Mesenchymal stem cell (in vitro differentiated cells and primary cell): ENCODE measurements around the gene SPATA32.

Experiments
- DNase-seq: peaks from one replicate; pipeline ENCODE4 v3.0.0-alpha.2; 2013
- H2AFZ ChIP-seq: one replicate; pipeline ENCODE4 v1.6.1; 2013; ENCODE audit warnings: low read depth, mild to moderate bottlenecking, control low read depth, inconsistent platforms, low read length, moderate library complexity
- H2AK5ac ChIP-seq: 2 replicates; pipeline ENCODE4 v1.6.1; 2013; ENCODE audit warnings: low read length, moderate library complexity, mild to moderate bottlenecking, inconsistent platforms; ENCODE audit not compliant: severe bottlenecking
- H2BK120ac ChIP-seq: one replicate; pipeline ENCODE4 v1.6.1; 2013; ENCODE audit warnings: low read depth, mild to moderate bottlenecking, inconsistent platforms, low read length, moderate library complexity
- H2BK12ac ChIP-seq, 2 experiments: one replicate each; pipeline ENCODE4 v1.6.1; 2013; ENCODE audit warnings: inconsistent platforms in 2 of 2, low read length in 2 of 2, mild to moderate bottlenecking in 2 of 2, moderate library complexity in 2 of 2, control low read depth in 1 of 2
- H2BK15ac ChIP-seq: one replicate; pipeline ENCODE4 v1.6.1; 2013; ENCODE audit warnings: mild to moderate bottlenecking, low read depth, inconsistent platforms; ENCODE audit not compliant: poor library complexity, severe bottlenecking
- H2BK5ac ChIP-seq: 2 replicates; pipeline ENCODE4 v1.6.1; 2013; ENCODE audit warnings: low read depth, mild to moderate bottlenecking, low read length, control low read depth, inconsistent platforms; ENCODE audit not compliant: poor library complexity, severe bottlenecking
- H3K14ac ChIP-seq, 2 experiments: one replicate each; pipeline ENCODE4 v1.6.1; 2013; ENCODE audit warnings: inconsistent platforms in 2 of 2, low read length in 2 of 2, control low read depth in 1 of 2, mild to moderate bottlenecking in 1 of 2, moderate library complexity in 1 of 2
- H3K18ac ChIP-seq, 2 experiments: one replicate each; pipeline ENCODE4 v1.6.1; 2013; ENCODE audit warnings: inconsistent platforms in 2 of 2, low read length in 2 of 2, control low read depth in 1 of 2, low read depth in 1 of 2, mild to moderate bottlenecking in 1 of 2
- H3K23ac ChIP-seq, 2 experiments: one replicate each; pipeline ENCODE4 v1.6.1; 2013; ENCODE audit warnings: inconsistent platforms in 2 of 2, low read length in 2 of 2, mild to moderate bottlenecking in 2 of 2, moderate library complexity in 2 of 2, control low read depth in 1 of 2
- H3K27ac ChIP-seq: 2 replicates; pipeline ENCODE4 v1.5.1; 2013; ENCODE audit warnings: mild to moderate bottlenecking, moderate library complexity, low read length, control low read depth, inconsistent platforms; ENCODE audit not compliant: poor library complexity, severe bottlenecking
- H3K27me3 ChIP-seq, 2 experiments: 2 replicates each; pipeline versions ENCODE4 v1.6.1 to v1.7.0; 2013; ENCODE audit warnings: low read length in 2 of 2, mild to moderate bottlenecking in 2 of 2, moderate library complexity in 2 of 2, control low read depth in 1 of 2, inconsistent platforms in 1 of 2; ENCODE audit not compliant: control insufficient read depth in 1 of 2, insufficient read depth in 1 of 2
- H3K36me3 ChIP-seq, 2 experiments: 2 replicates each; pipeline versions ENCODE4 v1.6.1 to v1.7.0; 2013; ENCODE audit warnings: low read length in 2 of 2, control low read depth in 1 of 2, inconsistent platforms in 1 of 2, low read depth in 1 of 2, mild to moderate bottlenecking in 1 of 2; ENCODE audit not compliant: insufficient read depth in 2 of 2, control insufficient read depth in 1 of 2
- H3K4ac ChIP-seq, 2 experiments: one replicate each; pipeline ENCODE4 v1.6.1; 2013; ENCODE audit warnings: inconsistent platforms in 2 of 2, low read length in 2 of 2, mild to moderate bottlenecking in 2 of 2, moderate library complexity in 2 of 2, control low read depth in 1 of 2, low read depth in 1 of 2
- H3K4me1 ChIP-seq: 2 replicates; pipeline ENCODE4 v1.6.1; 2013; ENCODE audit warnings: low read depth, low read length, control low read depth; ENCODE audit not compliant: control insufficient read depth, insufficient read depth
- H3K4me2 ChIP-seq: 2 replicates; pipeline ENCODE4 v1.6.1; 2013; ENCODE audit warnings: low read length, mild to moderate bottlenecking, inconsistent platforms; ENCODE audit not compliant: poor library complexity, severe bottlenecking
- H3K4me3 ChIP-seq, 2 experiments: 2 replicates each; pipeline versions ENCODE4 v1.5.1 to v1.7.0; 2013; ENCODE audit warnings: low read length in 2 of 2, mild to moderate bottlenecking in 2 of 2, control low read depth in 1 of 2, low read depth in 1 of 2; ENCODE audit not compliant: insufficient read depth in 1 of 2
- H3K79me1 ChIP-seq: replicated peaks from 2 replicates; pipeline ENCODE4 v1.6.1; 2013; ENCODE audit warnings: mild to moderate bottlenecking, control low read depth, low read length, inconsistent platforms; ENCODE audit not compliant: poor library complexity, severe bottlenecking
- H3K9ac ChIP-seq: 2 replicates; pipeline ENCODE4 v1.7.0; 2013; ENCODE audit warnings: mild to moderate bottlenecking, low read length, moderate library complexity
- H3K9me3 ChIP-seq: 2 replicates; pipeline ENCODE4 v1.7.0; 2013; ENCODE audit warnings: mild to moderate bottlenecking, low read length; ENCODE audit not compliant: control insufficient read depth
- H4K8ac ChIP-seq: one replicate; pipeline ENCODE4 v1.6.1; 2013; ENCODE audit warnings: inconsistent platforms, mild to moderate bottlenecking, low read length, moderate library complexity
- H4K91ac ChIP-seq: one replicate; pipeline ENCODE4 v1.6.1; 2013; ENCODE audit warnings: mild to moderate bottlenecking, low read length, inconsistent platforms
- WGBS: methylation state at CpG from one replicate; pipeline ENCODE4 v1.1.7; 2013; ENCODE audit warnings: mixed read lengths; 5-methylcytosine and 5-hydroxymethylcytosine counted together

SPATA32 gene

GRCh38 chr17:45266372-45266926 is 4.6 kb upstream of the SPATA32 start:
- no peak overlapping the region for H3K18ac ChIP-seq
- H2BK15ac ChIP-seq, result no peak overlapping the region
- H3K79me1 ChIP-seq, result peaks cover 17% of the 10 kb centered on the region
- H2AFZ ChIP-seq, result no peak overlapping the region
- no peak overlapping the region for H3K23ac ChIP-seq
- no peak overlapping the region for H3K4me3 ChIP-seq
- H2BK120ac ChIP-seq, result no peak overlapping the region
- H4K8ac ChIP-seq, result no peak overlapping the region
- peaks cover 58% of the 10 kb centered on the region for H3K4me1 ChIP-seq
- H3K9ac ChIP-seq, result no peak overlapping the region
- 98% methylated on average over 12 of the region's 13 CpGs for WGBS
- H3K14ac ChIP-seq, result no peak overlapping the region
- peaks cover 0 to 25% of the 10 kb centered on the region in 2 experiments for H3K27me3 ChIP-seq
- no peak overlapping the region for H3K4me2 ChIP-seq
- H3K36me3 ChIP-seq, result peaks cover 68 to 89% of the 10 kb centered on the region in 2 experiments
- no peak overlapping the region for H2BK12ac ChIP-seq
- no peak overlapping the region for H4K91ac ChIP-seq
- no peaks in the 10 kb centered on the region for H3K9me3 ChIP-seq
- DNase-seq, result no peak
- peak overlapping the region; percentile 22 for H2AK5ac ChIP-seq
- H2BK5ac ChIP-seq, result no peak overlapping the region
- no peak overlapping the region for H3K4ac ChIP-seq
- H3K27ac ChIP-seq, result peak overlapping the region; percentile 67

- no peak overlapping the region for H3K4me2 ChIP-seq
- DNase-seq, result peak; percentile 73
- H2BK5ac ChIP-seq, result no peak overlapping the region
- H3K4ac ChIP-seq, result no peak overlapping the region
- WGBS, result no CpG with 5 or more reads among the region's 1 CpG
- no peak overlapping the region for H2AK5ac ChIP-seq
- no peak overlapping the region for H3K9ac ChIP-seq
- H4K8ac ChIP-seq, result no peak overlapping the region
- H4K91ac ChIP-seq, result no peak overlapping the region
- H2BK12ac ChIP-seq, result no peak overlapping the region
- peak overlapping the region; percentile 67 for H3K27ac ChIP-seq
- no peak overlapping the region for H3K4me3 ChIP-seq
- H3K9me3 ChIP-seq, result no peaks in the 10 kb centered on the region
- no peak overlapping the region for H3K23ac ChIP-seq
- H3K36me3 ChIP-seq, result peaks cover 64 to 89% of the 10 kb centered on the region in 2 experiments
- H2BK120ac ChIP-seq, result no peak overlapping the region
- peaks cover 18% of the 10 kb centered on the region for H3K79me1 ChIP-seq
- H3K4me1 ChIP-seq, result peaks cover 58% of the 10 kb centered on the region
- no peak overlapping the region for H2AFZ ChIP-seq
- H3K14ac ChIP-seq, result no peak overlapping the region
- peaks cover 0 to 30% of the 10 kb centered on the region in 2 experiments for H3K27me3 ChIP-seq
- no peak overlapping the region for H3K18ac ChIP-seq
- H2BK15ac ChIP-seq, result no peak overlapping the region
Measured at GRCh38 chr17:45265821-45266220, 3.9 kb upstream of the SPATA32 start.

GRCh38 chr17:45264988-45265387 is 3.1 kb upstream of the SPATA32 start:
- Histone ChIP-seq H3K27me3 (peaks cover 0 to 34% of the 10 kb centered on the region in 2 experiments), H3K79me1 (peaks cover 13% of the 10 kb centered on the region), H2BK120ac (no peak overlapping the region), H3K4me2 (no peak overlapping the region), H2AFZ (no peak overlapping the region), H2AK5ac (no peak overlapping the region), H3K4ac (no peak overlapping the region), H3K4me3 (no peak overlapping the region), H3K9ac (no peak overlapping the region), H4K91ac (no peak overlapping the region), H3K18ac (no peak overlapping the region), H3K27ac (no peak overlapping the region), H3K23ac (no peak overlapping the region), H3K9me3 (no peaks in the 10 kb centered on the region), H2BK5ac (no peak overlapping the region), H3K36me3 (peaks cover 56 to 84% of the 10 kb centered on the region in 2 experiments), H3K4me1 (peaks cover 61% of the 10 kb centered on the region), H2BK15ac (no peak overlapping the region), H4K8ac (no peak overlapping the region), H2BK12ac (no peak overlapping the region), H3K14ac (no peak overlapping the region)
- DNase-seq, result no peak
- 92% methylated on average over 8 of the region's 8 CpGs for WGBS

- Histone ChIP-seq H2BK15ac (no peak overlapping the region), H2BK5ac (no peak overlapping the region), H3K18ac (no peak overlapping the region), H3K27me3 (peaks cover 0 to 33% of the 10 kb centered on the region in 2 experiments), H3K27ac (no peak overlapping the region), H2AK5ac (no peak overlapping the region), H3K36me3 (peaks cover 50 to 78% of the 10 kb centered on the region in 2 experiments), H3K23ac (no peak overlapping the region), H3K4ac (no peak overlapping the region), H3K9me3 (no peaks in the 10 kb centered on the region), H3K4me2 (no peak overlapping the region), H3K9ac (no peak overlapping the region), H4K8ac (no peak overlapping the region), H3K79me1 (peaks cover 10% of the 10 kb centered on the region), H2BK120ac (no peak overlapping the region), H4K91ac (no peak overlapping the region), H2BK12ac (no peak overlapping the region), H2AFZ (no peak overlapping the region), H3K4me3 (no peak overlapping the region), H3K14ac (no peak overlapping the region), H3K4me1 (peaks cover 61% of the 10 kb centered on the region)
- no peak for DNase-seq
- 97% methylated on average over 14 of the region's 14 CpGs for WGBS
Measured at GRCh38 chr17:45264430-45264829, 2.5 kb upstream of the SPATA32 start.
